Stomach (tissue), 9 donors: Measurements from ENCODE around the gene B3GNT3. TPM values are rescaled to one million over a fixed set of nuclear protein-coding genes. Genes with fewer than 3 reads are reported as not detected.

Experiments
- DNase-seq, 2 donors: peaks; one replicate each; pipeline versions ENCODE4 v3.0.0 to v3.0.0-alpha.2; 2013 to 2019
- H3K27ac ChIP-seq, 5 donors: fragments of 200-600 bp in 4 of 5; sonication (generic) in 4 of 5; one replicate each; pipeline ENCODE4 v1.5.1; 2013 to 2019; ENCODE audit warnings: mild to moderate bottlenecking in 1 of 5, moderate library complexity in 1 of 5
- H3K27me3 ChIP-seq, 3 donors: fragments of 200-600 bp; sonication (generic); one replicate each; pipeline ENCODE4 v1.5.1; 2017 to 2019; ENCODE audit warnings: mixed run types in 1 of 3
- H3K36me3 ChIP-seq, 4 donors: fragments of 200-600 bp; sonication (generic); 1 replicate in 3 of 4; 2 replicates in 1 of 4; pipeline ENCODE4 v1.5.1; 2016 to 2019
- H3K4me1 ChIP-seq, 4 donors: fragments of 200-600 bp; sonication (generic); one replicate each; pipeline ENCODE4 v1.5.1; 2016 to 2019
- H3K4me3 ChIP-seq, 4 donors: fragments of 200-600 bp; sonication (generic) in 3 of 4; one replicate each; pipeline ENCODE4 v1.5.1; 2016 to 2019; ENCODE audit warnings: mild to moderate bottlenecking in 1 of 4
- H3K9me3 ChIP-seq, 4 donors: fragments of 200-600 bp; sonication (generic); one replicate each; pipeline ENCODE4 v1.5.1; 2016 to 2019
- EP300 ChIP-seq: sonication (generic); formaldehyde crosslinking; IDR thresholded peaks from one replicate; pipeline ENCODE4 v1.6.1; 2017; ENCODE audit warnings: antibody characterized with exemption
- POLR2A ChIP-seq, 4 donors: fragments of 450-650 bp; IDR thresholded peaks; one replicate each; pipeline ENCODE4 v1.6.1; 2016; ENCODE audit warnings: antibody characterized with exemption in 4 of 4, control low read depth in 2 of 4, mild to moderate bottlenecking in 1 of 4, moderate library complexity in 1 of 4
- POLR2AphosphoS5 ChIP-seq, 3 donors: sonication (generic); formaldehyde crosslinking; IDR thresholded peaks; one replicate each; pipeline ENCODE4 v1.6.1; 2016; ENCODE audit warnings: antibody characterized with exemption in 3 of 3
- WGBS, 5 donors: extraction: QIAGEN DNeasy Blood & Tissue Kit in 3 of 5; methylation state at CpG; one replicate each; pipeline versions ENCODE4 v1.1.5 to v1.1.7; 2013 to 2018; 5-methylcytosine and 5-hydroxymethylcytosine counted together
- intact Hi-C: fragments of 100-400 bp; cut with DNase I; formaldehyde crosslinking; loops from one replicate; pipeline ENCODE4 v1.15.1; 2023; ENCODE audit warnings: low total_unique reads
- polyA plus RNA-seq, 3 donors: library from polyadenylated mRNA; stranded (reverse); fragments of 200-250 nt; gene quantifications; one replicate each; pipeline ENCODE4 v1.2.3, GENCODE V29; 2013
- total RNA-seq, 5 donors: library from RNA; depleted of rRNA; stranded (reverse); fragments of >200 nt; gene quantifications; one replicate each; pipeline versions ENCODE4 v1.1.0 to v1.2.3, GENCODE V29; 2014 to 2016
- TF ChIP-seq, protein P1 (sequence below), 7 experiments: fragments of 450-650 bp in 4 of 7; fragments of 200-600 bp in 3 of 7; sonication (generic) in 3 of 7; IDR thresholded peaks; one replicate each; pipeline ENCODE4 v1.5.1; 2016 to 2019; ENCODE audit warnings: antibody characterized with exemption in 7 of 7, control low read depth in 2 of 7, mild to moderate bottlenecking in 1 of 7
- donor health status: healthy with polysubstance abuse.
- donor health status: Bipolar disorder and iron deficiency.
- donor health status: healthy.

The B3GNT3 gene
- total and polyA plus RNA-seq, 8 donors = 11.3 to 117 (median 20.2) TPM

DNA sequence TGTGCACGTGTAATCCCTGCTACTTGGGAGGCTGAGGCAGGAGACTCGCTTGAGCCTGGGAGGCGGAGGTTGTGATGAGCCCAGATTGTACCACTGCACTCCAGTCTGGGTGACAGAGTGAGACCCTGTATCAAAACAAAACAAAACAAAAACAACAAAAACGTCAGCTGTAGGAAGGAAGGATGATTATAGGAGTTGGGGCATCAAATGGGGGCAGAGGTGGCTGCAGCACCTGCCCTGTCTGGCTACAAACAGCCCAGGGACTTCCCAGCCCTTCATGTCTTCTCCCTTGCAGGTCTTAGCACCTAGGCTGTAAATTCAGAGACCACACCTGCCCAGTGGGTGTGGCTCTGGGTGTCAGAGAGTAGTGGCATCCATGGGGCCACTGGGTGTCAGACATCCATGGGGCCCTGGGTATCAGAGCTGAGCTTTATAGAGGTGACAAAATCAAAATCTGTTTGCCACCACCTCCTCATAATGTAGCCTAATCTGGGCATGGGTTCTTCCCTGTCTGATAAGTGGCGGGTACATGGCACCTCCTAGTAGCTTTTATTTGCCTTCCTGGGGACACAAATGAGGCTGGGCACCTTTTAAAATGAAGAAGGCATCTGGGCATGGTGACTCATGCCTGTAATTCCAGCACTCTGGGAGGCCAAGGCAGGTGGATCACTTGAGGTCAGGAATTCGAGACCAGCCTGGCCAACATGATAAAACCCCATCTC is 4.7 kb upstream of the B3GNT3 start:
- DNase-seq = peak; percentile 32 to 50
- Histone ChIP-seq H3K36me3 (no peaks in the 10 kb centered on the region), H3K27ac (peak overlapping the region; percentile 66 to 90 (median 87)), H3K4me3 (no peak overlapping the region), H3K27me3 (peaks cover 3 to 25% (median 8%) of the 10 kb centered on the region in 3 donors), H3K9me3 (no peaks in the 10 kb centered on the region), H3K4me1 (peaks cover 19 to 39% (median 24%) of the 10 kb centered on the region in 4 donors)
- WGBS, 5 donors = 51 to 64% (median 64%) methylated on average over 6 of the region's 6 CpGs
- intact Hi-C loops = no loop called here
- TF ChIP-seq POLR2A (IDR thresholded peaks at IDR 0.05) (no peak), POLR2AphosphoS5 (IDR thresholded peaks at IDR 0.05) (peak in 2 of 3 donors; percentile 32 to 38)

DNA sequence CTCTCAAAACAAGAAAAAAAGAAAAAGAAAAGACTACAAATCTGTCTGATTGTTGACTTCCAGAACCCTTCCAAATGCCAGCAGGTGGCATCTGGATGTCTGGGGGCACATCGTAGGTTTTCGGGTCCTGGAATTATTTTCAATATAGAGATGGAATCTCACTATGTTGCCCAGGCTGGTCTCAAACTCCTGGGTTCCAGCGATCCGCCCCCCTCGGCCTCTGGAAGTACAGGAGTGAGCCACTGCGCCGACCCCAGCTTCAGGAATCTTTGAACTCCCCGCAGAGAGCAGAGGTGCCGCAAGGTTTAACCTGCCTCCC is 567 bp upstream of the B3GNT3 start:
- Histone ChIP-seq H3K4me3 (peak overlapping the region; percentile 42 to 59 (median 48)), H3K9me3 (no peaks in the 10 kb centered on the region), H3K27ac (peak overlapping the region; percentile 72 to 95 (median 87)), H3K27me3 (peaks cover 8 to 63% (median 13%) of the 10 kb centered on the region in 3 donors), H3K4me1 (peaks cover 28 to 44% (median 32%) of the 10 kb centered on the region in 4 donors), H3K36me3 (no peaks in the 10 kb centered on the region)
- TF ChIP-seq, protein P1, sequence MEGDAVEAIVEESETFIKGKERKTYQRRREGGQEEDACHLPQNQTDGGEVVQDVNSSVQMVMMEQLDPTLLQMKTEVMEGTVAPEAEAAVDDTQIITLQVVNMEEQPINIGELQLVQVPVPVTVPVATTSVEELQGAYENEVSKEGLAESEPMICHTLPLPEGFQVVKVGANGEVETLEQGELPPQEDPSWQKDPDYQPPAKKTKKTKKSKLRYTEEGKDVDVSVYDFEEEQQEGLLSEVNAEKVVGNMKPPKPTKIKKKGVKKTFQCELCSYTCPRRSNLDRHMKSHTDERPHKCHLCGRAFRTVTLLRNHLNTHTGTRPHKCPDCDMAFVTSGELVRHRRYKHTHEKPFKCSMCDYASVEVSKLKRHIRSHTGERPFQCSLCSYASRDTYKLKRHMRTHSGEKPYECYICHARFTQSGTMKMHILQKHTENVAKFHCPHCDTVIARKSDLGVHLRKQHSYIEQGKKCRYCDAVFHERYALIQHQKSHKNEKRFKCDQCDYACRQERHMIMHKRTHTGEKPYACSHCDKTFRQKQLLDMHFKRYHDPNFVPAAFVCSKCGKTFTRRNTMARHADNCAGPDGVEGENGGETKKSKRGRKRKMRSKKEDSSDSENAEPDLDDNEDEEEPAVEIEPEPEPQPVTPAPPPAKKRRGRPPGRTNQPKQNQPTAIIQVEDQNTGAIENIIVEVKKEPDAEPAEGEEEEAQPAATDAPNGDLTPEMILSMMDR (IDR thresholded peaks at IDR 0.05) = no peak
- TF ChIP-seq EP300 (no peak), POLR2A (IDR thresholded peaks at IDR 0.05) (no peak), POLR2AphosphoS5 (IDR thresholded peaks at IDR 0.05) (no peak)
- 19 to 57% (median 31%) methylated on average over 9 of the region's 9 CpGs for WGBS, 5 donors
- no peak for DNase-seq
- intact Hi-C loops = no loop called here

DNA sequence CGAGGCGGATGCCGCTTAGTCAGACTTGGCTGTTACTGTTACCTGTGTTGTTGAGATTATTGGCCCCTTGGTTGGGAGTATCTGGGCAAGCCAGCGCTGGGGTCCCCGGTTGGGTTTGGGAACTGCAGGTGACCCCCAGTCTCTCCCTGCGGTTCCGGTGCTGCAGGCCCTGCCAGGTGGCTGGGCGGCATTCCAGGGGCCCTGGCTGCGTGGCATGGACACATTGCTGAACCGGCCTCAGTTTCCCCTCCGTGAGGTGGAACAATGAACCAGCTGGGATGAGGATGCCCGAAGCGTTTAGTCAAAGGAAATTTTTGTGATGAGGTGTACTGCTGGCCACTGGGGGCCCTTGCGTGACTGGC is 538 bp downstream of the B3GNT3 start:
- Histone ChIP-seq H3K27ac (peak overlapping the region; percentile 72 to 95 (median 87)), H3K4me3 (peak overlapping the region; percentile 42 to 59 (median 48)), H3K9me3 (no peaks in the 10 kb centered on the region), H3K27me3 (peaks cover 8 to 74% (median 13%) of the 10 kb centered on the region in 3 donors), H3K36me3 (no peaks in the 10 kb centered on the region), H3K4me1 (peaks cover 25 to 44% (median 28%) of the 10 kb centered on the region in 4 donors)
- intact Hi-C loops = no loop called here
- no peak for TF ChIP-seq POLR2A (IDR thresholded peaks at IDR 0.05)
- TF ChIP-seq, protein P1 (IDR thresholded peaks at IDR 0.05) = no peak
- no peak for TF ChIP-seq POLR2AphosphoS5 (IDR thresholded peaks at IDR 0.05)
- no peak for TF ChIP-seq EP300
- WGBS, 5 donors = 14 to 28% (median 20%) methylated on average over 10 to 14 of the region's 14 CpGs
- peak in 1 of 2 donors; percentile 43 for DNase-seq

DNA sequence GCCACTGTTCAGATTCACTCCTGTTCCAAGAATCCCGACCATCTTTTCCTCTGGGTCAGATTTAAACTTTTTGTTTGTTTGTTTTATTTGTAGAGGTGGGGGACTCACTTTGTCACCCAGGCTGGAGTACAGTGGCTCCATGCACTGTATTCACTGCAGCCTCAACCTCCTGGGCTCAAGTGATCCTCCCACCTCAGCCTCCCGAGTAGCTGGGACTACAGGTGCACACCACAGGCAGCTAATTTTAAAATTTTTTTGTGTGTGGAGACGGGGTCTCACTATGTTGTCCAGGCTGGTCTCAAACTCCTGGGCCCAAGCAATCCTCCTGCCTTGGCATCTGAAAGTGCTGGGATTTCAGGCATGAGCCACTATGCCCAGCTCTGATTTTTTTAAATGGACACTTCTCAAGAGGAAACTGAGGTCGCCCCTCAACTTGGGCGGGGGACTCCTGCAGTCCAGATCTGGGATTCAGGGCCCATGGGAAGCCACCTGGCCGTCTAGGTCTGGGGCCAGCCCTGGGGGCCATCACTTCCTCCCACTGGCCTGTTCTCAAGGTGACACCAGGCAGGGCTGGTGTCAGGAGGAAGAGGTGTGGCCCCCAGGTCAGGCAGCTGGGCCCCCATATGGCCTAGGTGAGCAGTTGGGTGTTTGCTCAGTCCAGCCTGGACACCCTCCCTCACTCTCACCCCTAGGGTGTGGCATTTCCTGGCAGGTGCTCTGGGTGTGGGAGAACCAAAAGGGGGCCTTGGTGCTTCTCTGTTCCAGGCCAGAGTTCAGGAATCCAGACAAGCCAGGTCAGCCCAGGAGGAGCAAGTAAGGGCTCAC is 1.3 kb downstream of the B3GNT3 start:
- Histone ChIP-seq H3K4me1 (peaks cover 21 to 44% (median 24%) of the 10 kb centered on the region in 4 donors), H3K4me3 (peak overlapping the region; percentile 42 to 59 (median 48)), H3K9me3 (no peaks in the 10 kb centered on the region), H3K36me3 (peaks cover 0 to 2% (median 0%) of the 10 kb centered on the region in 4 donors), H3K27me3 (peaks cover 8 to 77% (median 13%) of the 10 kb centered on the region in 3 donors), H3K27ac (peak overlapping the region; percentile 72 to 95 (median 87))
- WGBS, 5 donors = 22 to 43% (median 23%) methylated on average over 6 of the region's 6 CpGs
- TF ChIP-seq POLR2AphosphoS5 (IDR thresholded peaks at IDR 0.05) = peak in 2 of 3 donors; percentile 86
- TF ChIP-seq, protein P1 (IDR thresholded peaks at IDR 0.05) = no peak
- intact Hi-C loops = no loop called here
- DNase-seq = peak; percentile 77 to 89
